Activated CD4-positive, alpha-beta T cell treated with anti-CD3 and anti-CD28 coated beads, Interleukin-2, Interleukin-6, amounts not matched to agents 100 ng/mL and 50 ng/mL, durations not matched to agents 16 hours and 8 hours (primary cell): Measurements from ENCODE around the gene TRPV5.
"Not testable (repeated sequence)": the region's sequence is repeated elsewhere in the genome, so short reads cannot be mapped to it uniquely, and the experiment has no call there.

Experiments
- DNase-seq: peaks from one replicate; pipeline ENCODE4 v3.0.0-alpha.2; 2020

TRPV5 gene

DNA sequence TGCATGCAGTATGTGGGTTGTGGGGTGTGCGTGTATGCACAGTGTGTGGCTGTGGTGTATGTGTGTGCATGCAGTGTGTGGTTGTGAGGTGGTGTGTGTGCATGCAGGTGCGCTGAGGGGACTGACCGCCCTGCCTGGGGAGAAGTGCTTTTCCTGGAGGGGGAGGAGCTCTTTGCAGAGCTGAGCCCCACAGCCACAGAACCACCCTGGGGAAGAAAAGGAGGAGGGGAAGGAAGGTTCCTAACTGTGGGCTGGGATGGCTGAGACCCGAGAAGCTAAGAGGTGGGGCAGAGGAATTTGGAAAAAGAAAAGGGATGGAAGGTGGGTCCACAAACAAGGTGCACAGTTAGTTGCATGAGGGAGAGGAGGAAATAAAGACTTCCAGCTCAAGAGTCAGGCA lies at the start of gene TRPV5:
TSS of gene TRPV5 (minus strand) at position 123 of the 400 bp plus-strand sequence. CDS start 287 bp downstream, outside the sequence.
- no peak for DNase-seq

- not testable (repeated sequence) for DNase-seq
Measured at GRCh38 chr7:142978402-142978801, 44.9 kb upstream of the TRPV5 start.

DNA sequence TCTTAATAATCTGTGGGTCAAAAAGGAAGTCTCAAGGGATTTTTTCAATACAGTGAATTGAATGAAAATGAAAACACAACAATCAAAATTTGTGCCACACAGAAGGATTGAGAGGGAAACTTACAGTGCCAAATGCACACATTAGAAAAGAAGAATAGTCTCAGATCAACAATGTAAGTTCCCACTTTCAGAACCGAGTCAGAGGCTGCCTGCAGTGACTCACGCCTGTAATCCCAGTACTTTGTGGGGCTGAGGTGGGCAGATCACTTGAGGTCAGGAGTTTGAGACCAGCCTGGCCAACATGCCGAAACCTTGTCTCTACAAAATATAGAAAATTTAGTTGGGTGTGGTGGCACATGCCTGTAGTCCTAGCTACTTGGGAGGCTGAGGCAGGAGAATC lies 41.1 kb upstream of the TRPV5 start:
- DNase-seq = no peak

GRCh38 chr7:142969183-142969582 lies 35.6 kb upstream of the TRPV5 start:
- DNase-seq = no peak

DNA sequence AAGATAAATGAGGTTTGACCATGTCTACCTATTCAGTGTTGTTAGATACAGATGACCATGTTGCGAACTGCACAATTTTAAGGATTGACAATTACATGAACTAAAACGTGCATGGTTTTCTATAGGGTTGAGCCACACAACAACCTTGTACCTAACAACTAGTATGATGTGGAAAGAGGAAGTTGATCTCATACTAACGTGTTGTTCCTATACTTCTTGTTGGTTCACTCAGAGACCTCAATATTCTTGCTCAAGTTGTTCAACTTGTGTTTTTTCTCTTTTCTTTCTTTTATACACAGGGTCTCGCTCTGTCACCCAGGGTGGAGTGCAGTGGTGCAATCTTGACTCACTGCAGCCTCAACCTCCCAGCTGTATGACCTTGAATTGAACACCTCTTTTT lies 34.7 kb upstream of the TRPV5 start:
- DNase-seq = no peak

- no peak for DNase-seq
Measured at GRCh38 chr7:142964502-142965246, 31.1 kb upstream of the TRPV5 start.

- DNase-seq = no peak
Measured at GRCh38 chr7:142963993-142964392, 30.4 kb upstream of the TRPV5 start.

- no peak for DNase-seq
Measured at GRCh38 chr7:142962991-142963390, 29.4 kb upstream of the TRPV5 start.

GRCh38 chr7:142961973-142962926 lies 28.7 kb upstream of the TRPV5 start, which contains the start of gene KEL:
KEL (minus strand) TSS chr7:142962363; CDS start chr7:142962206, 157 bp downstream.
- no peak for DNase-seq

- no peak for DNase-seq
Measured at GRCh38 chr7:142961595-142961972, 28.0 kb upstream of the TRPV5 start.

GRCh38 chr7:142960955-142961512 lies 27.5 kb upstream of the TRPV5 start:
- DNase-seq = peak; percentile 13

DNA sequence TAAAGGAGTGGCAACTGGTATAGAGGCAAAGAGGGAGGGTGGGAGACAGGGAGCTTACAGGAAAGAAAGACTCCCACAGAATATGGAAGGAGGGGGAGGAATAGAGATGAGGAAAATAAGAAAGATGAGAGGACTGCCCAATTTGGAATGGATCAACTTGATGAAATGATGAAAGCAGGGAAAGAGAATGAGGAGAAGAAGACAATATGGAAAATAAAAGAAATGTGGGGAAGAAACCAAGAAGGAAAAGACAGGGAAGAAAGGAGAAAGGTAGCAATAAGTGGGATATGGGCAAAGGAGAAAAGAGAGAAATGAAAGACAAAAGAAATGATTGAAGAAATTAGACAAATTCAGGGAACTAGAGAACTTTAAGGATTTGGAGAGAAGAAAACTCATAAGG lies 25.7 kb upstream of the TRPV5 start:
- no peak for DNase-seq

- DNase-seq = no peak
Measured at GRCh38 chr7:142957723-142958122, 24.2 kb upstream of the TRPV5 start.

DNA sequence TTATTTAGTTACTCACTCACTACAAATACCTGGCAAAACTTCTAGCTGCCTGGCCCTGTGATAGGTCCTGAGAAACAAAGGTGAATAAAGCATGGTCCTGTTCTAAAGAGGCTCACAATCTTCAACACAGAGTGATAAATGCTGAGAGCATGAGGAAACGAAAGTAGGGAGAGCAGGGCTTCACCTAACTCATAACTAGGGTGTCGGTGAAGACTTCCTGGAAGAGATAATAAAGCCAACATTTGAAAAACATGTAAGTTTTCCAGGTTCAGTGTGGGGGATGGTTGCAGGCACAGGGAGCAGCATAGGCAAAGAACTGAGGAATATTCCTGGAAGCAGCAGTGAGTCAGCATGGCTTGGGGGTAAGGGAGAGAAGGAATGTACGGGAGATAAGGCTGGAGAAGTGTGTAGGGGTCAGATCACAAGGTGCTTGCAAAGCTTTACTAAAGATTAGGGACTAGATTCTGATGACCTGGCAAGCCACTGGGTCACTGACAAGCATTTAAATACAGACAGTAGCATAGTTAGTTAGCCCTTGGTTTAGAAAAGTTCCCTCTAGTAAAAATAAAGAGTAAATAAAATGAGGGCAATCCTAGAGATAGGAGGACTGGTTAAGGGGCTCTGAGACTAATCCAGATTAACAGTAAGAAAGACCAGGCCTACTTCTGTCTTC lies 23.5 kb upstream of the TRPV5 start:
- no peak for DNase-seq

GRCh38 chr7:142954680-142955268 lies 21.2 kb upstream of the TRPV5 start:
- no peak for DNase-seq

DNA sequence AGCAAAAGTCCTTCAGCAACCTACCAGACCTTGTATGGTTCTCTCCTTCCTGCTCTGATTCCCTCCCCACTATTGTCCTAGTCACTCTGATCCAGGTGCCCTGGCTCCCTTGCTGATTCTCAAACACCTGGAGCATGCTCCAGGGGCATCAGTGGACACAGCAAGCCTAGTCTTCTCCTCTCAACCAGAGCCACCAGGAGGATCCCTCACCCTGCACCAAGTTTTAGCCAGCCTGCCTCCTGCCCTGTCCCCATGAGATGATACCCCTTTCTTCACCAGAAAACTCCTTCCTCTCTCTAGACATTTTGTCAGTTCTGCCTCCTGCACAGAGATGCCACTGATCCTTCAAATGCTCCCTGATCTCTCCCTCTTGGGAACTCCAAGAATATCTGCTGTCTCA lies 16.7 kb upstream of the TRPV5 start:
- no peak for DNase-seq

DNA sequence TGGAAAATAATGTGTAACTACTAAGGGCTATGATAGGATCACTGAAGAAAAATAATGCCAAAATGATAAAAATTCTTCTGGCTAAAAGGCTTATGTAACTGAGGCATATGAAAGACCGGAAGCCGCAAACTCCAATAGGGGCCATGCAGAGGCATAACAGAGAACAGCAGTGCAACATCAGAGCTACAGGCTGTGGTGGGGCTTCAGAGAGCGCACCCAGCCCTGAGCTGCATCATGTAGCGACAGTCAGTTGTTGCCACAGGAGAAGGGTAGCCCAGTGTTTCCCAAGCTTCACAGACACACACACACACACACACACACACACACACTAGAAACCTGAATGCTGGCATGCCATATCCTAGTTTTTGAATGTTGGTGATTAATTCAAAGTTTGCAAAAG lies 15.1 kb upstream of the TRPV5 start:
- no peak for DNase-seq

DNA sequence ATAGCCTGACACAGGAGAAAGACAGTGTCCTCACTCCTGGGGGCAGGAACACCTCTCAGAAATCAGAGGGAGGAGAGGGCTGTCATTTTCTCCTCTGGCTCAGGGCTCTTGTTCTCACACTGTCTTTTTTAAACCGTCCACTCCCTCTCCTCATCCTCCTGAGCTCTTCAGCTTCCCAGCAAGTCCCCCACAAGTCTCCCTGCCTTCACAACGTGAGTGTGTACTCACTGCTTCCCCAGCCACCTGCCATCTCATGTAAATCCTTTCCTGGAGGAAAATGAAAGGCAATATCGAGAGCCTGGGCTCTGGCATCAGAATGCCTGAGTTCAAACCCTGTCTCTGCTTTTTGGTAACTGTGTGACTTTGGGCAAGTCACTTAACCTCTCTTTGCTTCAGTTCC lies 11.5 kb upstream of the TRPV5 start:
- no peak for DNase-seq

- no peak for DNase-seq
Measured at GRCh38 chr7:142943706-142944268, 10.2 kb upstream of the TRPV5 start.

GRCh38 chr7:142942746-142943145 lies 9.2 kb upstream of the TRPV5 start:
- no peak for DNase-seq

DNA sequence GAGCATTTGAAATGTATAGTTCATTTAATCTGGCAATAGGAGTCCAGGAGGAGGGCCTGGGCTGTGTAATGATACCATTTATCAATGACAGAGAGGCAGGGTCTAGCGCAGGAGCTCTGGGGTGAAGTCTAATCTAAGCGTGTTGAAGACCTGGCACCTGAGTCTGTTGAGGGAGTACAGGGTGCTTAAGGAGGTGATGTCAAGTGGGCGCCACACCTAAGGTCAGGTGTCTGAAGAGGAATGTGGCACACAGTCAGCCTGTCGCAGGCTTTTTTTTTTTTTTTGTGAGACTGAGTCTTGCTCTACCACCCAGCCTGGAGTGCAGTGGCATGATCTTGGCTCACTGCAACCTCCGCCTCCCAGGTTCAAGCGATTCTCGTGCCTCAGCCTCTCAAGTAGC lies 8.0 kb upstream of the TRPV5 start:
- DNase-seq = no peak

DNA sequence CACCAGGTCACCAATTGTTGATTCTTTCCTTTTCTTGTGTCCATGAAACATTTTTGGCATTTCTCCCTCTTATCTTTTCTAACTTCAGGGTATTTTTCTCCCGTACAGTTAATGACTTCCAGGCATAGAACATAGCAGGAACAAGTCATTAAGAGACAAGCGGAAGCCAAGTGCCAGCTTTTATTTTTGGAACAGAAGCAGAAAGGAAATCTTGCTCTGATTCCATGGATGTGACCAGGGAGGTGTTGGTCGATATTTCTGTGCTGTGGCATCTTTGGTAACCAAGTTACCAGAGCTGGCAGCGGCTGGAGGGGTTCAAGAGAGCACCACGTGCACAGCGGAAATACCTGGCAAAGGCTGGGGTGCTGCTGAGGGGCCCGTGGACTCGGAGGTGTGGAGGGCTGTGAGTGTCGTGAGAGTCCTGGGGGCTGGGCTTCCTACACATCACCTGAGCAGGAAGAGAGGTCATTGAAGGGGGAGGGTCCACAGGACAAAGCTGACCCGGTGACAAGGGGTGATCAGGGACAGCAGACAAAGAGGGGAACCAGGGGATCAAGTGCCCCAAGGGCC lies 7.5 kb upstream of the TRPV5 start:
- DNase-seq = no peak
